GM18499 (cell line): ENCODE data around the gene TMEM200B.
"Not testable (repeated sequence)": the region's sequence is repeated elsewhere in the genome, so short reads cannot be mapped to it uniquely, and the experiment has no call there.

ENCODE experiments used
- ATAC-seq: cut with Tn5 transposase; IDR thresholded peaks from one replicate; pipeline ENCODE4 v1.9.1; 2021; ENCODE audit warnings: moderate number of reproducible peaks; ENCODE audit not compliant: insufficient read depth, unreplicated experiment

The TMEM200B gene

DNA sequence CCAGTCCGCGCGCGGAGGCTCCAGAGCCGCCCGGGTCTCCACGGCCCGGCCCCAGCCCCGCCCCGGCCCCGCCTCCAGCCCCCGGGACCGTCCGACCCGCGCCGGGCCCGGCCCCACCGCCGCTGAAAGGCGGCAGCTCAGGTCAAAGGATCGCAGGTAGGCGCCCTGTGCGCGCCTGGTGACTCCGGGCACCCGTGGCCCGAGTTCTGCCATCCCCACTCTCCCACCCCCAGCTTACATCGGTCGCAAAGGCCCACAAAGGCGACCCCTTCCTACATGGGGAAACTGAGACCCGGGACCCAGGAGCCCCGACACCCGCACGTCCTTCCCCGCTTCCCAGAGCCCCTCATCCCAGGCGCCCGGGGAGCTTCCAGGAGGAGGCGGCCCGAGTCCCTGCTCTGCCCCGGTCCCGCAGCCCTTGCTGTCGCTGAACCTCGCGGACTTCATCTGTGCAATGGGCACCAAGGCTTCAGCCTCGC, at the start of gene TMEM200B:
Gene TMEM200B (minus strand): TSS at position 17 of the 479 bp plus-strand sequence. CDS start 2,075 bp downstream, outside the sequence.
- no peak for ATAC-seq

DNA sequence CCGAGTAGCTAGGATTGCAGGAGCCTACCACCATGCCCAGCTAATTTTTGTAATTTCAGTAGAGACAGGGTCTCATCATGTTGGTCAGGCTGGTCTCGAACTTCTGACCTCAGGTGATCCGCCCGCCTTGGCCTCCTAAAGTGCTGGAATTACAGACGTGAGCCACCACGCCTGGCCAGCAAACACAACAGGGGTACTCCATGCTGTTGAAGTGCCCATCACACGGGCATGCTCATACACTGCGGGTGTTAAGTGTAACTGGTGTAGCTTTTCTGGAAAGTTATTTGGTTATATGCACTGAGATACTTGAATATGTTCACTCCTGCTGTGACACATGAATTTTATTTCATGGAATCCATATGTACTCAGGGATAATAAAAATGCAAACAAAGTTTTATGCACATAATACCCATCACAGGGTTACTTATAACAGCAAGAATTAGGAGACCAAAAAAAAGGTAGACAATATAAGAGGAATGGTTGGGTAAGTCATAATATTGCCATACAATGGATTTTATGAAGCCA, 48.8 kb upstream of the TMEM200B start:
- ATAC-seq: no peak

DNA sequence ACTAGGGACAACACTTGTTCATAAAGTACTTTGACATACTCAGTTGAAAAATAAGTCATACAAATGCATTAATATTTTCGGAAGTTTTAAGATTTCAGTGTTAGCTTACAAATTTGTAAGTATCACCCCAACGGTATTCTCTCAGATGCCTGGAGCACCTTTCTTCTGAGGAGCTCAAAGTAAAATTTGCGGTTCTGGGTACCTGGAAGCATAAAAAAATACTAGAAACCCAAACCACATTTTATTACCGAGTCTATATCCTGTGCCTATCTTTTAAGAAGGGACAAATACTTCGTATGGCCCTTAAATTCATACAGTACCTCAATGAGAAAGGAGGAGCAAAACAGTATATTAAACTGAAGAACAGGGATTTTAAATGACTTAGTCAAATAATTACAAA, 47.8 kb upstream of the TMEM200B start:
- ATAC-seq: no peak

DNA sequence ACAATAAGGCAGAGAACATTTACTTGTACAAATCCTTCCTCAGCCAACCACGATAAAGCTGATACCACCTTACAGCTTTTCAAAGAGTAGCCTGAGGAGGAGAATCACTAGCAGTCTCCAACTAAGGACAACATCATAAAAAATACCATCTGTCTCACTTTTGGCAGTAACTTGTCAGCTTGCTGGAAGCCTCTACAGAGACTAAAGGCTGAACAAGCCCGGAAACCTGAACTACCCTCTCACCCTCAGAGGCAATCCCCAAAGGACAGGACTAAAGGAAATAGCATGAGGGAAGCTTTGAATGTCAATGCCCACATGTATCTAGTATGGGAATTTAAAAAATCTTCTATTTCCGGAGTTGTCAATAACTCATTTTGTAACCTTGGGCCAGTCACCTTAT, 47.4 kb upstream of the TMEM200B start:
- no peak for ATAC-seq

DNA sequence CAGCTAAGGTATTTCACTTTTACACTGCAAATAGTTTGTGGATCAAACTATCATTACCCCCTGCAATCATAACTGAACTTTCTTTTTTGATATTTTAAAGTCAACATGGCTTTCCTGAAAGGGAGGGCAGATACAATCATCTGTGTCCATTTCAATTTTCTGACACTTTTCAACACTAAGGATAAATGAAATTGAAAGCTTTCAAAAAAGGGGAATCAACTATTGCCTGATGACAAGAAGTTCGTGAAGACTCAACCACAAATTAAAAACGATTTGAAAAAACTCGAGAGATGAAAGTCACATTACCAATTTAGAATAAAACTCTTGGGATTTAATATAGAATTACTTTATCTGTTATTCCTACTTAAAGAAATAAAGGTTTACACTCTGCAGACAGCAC, 46.3 kb upstream of the TMEM200B start:
- ATAC-seq: no peak

DNA sequence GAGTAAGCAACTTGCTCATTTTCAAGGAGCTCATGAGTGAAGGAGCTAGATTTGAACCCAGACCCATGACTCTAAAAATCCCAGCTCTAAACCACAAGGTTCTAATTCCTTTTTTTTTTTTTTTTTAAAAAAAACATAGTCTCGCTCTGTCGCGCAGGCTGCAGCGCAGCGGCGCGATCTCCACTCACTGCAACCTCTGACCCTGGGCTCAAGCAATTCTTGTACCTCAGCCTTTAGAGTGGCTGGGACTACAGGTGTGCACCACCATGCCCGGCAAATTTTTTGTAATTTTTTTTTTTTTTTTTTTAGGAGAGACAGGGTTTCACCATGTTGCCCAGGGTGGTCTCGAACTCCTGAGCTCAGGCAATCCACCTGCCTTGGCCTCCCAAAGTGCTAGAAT, 44.2 kb upstream of the TMEM200B start:
- no peak for ATAC-seq

DNA sequence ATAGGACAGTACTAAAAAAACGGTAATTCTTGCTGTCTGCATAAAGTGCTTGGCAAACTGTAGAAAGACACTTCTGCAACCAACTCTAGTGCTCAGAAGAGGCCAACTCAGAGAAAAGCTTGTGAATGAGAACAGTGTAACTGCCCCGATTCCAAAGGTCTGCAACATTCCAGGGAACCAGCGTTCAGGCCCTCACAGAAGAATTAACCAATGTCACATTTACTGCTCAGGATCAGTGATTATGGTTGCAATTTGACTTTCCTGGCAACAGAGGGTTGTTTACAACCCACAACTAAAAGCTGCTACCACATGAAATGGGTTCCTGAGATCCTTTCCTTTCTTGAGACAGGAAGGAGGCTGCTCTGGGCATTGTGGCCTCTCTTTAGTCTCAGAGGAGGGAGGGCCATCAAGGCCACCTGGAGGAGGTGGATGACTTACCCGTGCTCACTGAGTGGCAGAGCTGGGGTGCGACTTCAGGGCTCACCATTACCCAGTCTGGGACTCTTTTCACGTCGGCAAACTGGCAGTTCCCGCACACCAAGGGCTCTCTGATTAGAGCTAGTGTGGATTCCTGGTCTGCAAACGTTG, 42.7 kb upstream of the TMEM200B start:
- no peak for ATAC-seq

DNA sequence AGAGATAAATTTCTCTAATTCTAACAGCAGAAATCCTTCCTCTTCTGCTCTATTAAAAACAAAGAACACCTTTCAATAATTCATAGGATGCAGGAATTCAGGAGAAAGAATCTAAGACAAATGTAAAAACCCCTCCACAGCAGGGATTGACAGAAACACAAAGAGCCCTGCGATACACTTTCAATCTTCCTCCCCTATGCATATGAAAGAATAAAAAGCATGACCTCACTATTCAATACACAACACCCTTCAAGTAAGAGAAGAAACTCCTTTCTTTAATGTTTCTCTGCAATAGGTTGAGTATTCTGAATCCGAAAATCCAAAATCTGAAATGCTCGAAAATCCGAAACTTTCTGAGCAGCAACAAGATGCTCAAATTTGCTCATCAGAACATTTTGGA, 40.9 kb upstream of the TMEM200B start:
- ATAC-seq: no peak

DNA sequence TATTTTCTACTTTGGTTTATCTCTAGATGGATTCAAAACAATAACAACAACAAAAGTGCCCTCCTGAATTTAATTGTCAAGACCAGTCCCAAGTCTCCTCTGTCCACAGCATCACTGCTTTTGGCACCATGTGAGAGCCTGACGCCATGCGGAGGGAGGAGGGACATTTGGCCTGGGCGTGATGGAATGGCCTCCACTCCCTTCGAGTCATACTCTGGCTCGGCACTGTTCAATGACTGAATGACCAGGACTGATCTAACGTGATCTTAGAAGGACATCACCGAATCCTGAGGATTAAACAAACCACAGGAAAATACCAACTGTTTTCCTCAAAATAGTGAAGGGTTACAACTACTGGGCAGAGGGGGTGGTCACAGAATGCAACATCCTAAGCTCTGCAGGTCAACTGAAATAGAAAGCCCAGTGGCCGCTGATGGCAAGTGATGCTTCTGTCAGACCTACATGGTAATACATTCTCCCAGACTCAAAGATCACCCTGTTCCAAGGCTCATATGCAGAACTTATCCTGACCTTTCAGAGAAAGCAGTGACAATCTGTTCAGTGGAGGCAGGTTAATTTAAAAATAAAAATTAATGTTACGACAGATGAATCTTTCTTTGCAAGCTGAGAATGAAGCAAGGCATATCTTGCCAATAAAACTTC, 38.9 kb upstream of the TMEM200B start:
- no peak for ATAC-seq

DNA sequence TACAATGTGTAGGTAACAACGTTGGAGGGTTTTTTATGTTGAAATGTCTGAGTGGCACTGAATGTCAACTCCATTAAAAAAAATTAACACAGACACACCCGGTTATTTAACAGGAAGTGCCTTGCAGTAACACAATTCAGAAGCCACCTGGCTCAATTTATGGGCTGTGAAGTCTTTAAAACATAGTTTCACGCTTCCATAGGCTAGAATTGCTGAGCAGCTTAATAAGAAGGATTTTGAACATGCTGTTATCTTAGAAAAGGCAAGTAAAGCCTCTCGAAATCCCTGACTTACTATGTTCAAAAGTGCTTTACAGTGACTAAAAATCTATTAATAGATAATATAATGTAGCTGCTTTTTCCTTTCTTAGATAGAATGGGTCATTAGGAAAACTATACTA, 38.3 kb upstream of the TMEM200B start:
- no peak for ATAC-seq

DNA sequence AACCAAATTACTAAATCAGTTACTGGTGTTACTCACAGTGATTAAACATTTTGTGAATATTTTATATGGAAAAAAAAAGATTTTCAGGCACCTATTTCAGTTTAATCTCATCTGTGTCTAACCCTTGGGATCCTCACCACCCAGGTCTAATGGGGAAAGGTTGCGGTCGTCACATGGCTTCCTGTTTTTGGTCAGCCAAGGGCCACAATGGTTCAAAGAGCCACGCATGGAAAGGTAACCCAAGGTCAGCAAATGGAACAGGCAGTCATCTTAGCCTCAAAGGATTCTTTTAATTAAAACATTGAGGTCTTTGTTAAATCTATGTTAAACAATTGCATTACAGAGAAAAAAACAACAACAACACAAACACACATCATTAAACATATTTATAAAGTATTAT, 36.1 kb upstream of the TMEM200B start:
- ATAC-seq: no peak

DNA sequence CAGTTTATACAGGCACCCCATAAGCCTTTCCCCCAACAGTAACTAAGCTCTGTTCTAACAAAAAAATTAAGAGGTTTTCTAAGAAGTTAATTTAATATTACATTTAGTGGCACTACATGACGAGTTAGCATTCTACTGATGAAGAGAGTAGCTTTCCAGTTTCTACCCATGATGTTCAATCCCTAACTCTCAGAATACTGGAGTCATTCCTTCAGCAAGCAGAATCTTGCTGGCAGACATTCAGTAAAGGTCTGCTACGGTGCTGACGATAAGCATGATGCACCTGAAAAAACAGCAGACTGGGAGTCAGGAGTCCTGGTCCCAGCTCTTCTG, 33.5 kb upstream of the TMEM200B start:
- ATAC-seq: no peak

DNA sequence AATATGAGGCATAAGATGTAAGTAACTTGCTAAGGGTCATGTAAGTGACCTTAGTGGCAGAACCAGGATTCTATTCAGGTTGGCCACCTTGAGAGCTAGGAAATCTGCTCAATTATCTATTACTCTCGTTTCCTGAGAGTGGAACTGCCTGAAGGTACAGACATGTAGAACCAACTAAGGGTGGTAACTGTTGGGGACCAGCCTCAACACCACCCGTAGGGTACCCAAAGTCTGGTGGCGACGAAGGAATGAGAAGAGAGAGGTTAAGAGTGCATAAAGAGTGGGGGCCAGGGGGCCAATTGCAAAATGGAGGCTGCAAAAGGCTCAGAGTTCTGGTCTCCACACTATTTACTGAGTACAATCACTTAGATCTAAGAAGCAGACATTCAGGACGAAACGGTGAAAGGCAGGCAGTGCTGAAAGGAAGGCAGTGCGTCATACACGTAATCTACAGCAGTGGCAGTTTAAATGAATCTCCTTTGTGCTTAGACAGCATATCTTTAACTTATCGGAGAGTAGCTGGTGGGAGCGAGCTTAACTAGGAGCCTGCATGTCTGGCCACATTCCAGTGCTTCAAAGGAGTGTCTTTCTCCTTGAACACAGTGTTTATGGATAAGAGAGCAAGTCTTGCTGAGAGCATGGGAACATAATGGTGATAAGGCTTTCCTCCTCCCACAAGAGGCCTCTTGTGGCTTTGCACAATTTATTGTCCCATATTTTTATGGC, 33.0 kb upstream of the TMEM200B start:
- ATAC-seq: no peak

DNA sequence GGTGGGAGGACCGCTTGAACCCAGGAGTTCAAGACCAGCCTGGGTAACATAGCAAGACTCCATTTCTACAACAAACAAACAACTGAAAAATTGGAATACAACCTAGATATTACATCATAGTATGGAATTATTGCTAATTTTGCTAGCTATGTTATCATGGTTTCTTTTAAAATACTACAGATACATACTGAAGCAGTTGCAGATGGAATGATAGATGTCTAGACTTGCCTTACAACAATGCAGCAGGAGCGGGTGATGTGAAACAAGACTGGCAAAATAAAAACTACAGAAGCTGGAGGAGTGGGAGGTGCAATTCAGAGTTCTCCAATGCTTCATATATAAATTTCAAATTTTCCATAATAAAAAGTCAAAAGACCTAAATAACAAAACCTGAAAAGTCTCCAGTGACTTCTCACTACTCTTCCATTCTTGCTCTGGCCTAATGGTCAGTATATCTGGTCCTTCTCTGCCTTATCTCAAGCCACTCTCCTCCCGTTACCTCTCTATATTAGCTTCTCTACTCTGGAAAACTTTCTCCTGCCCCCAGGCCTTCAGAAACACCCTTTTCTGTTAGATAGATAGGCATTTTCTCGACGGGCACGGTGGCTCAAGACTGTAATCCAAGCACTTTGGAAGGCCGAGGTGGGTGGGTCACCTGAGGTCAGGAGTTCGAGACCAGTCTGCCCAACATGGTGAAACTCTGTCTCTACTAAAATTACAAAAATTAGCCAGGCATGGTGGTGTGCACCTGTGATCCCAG, 28.5 kb upstream of the TMEM200B start:
- no peak for ATAC-seq

DNA sequence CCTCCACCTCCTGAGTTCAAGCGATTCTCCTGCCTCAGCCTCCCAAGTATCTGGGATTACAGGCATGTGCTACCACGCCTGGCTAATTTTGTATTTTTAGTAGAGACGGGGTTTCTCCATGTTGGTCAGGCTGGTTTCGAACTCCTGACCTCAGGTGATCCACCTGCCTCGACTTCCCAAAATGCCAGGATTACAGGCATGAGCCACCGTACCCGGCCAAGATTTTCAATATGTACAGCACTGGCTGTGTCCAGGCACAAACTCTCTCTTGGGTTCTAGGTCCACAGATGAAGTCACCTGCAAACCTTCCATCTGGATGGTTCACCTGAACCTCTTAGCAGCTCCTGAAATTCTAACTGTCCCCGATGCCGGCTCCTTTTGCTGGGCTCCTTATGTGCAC, 26.6 kb upstream of the TMEM200B start:
- not testable (repeated sequence) for ATAC-seq

DNA sequence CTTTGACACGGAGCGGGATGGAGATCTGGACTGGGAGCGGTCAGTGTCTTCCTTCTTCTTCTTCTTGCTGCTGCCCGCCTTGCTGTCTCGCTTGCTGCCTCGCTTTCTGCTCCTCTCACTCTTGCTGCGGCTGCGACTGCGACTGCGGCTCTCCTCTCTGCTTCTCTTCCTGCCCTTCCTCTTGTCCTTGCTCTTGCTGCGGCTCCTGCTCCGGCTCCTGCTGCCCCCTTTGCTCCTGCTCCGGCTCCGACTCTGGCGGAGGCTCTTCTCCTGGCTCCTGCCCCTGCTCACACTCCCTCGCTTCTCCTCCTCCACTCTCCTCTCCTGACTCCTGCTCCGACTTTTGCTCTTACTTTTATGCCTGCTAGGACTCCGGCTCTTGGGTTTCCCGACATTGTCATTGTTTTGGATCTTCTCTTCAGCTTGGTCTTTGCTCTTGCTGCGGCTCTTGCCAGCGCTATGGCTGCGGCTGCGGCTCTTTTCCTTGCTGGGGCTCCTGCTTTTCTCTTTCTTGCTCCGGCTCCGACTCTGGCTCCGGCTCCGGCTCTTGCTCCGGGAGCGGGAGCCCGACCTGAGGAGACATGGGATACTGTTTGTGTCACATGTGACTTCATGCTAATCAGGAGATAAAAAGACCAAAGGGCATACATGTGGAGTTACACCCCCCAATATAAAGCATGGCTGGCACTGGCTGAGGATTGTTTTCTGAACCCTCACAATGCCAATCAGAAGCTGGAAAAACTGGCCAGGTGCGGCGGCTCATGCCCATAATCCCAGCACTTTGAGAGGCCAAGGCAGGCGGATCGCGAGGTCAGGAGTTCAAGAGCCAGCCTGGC, 25.2 kb upstream of the TMEM200B start:
- ATAC-seq: no peak

DNA sequence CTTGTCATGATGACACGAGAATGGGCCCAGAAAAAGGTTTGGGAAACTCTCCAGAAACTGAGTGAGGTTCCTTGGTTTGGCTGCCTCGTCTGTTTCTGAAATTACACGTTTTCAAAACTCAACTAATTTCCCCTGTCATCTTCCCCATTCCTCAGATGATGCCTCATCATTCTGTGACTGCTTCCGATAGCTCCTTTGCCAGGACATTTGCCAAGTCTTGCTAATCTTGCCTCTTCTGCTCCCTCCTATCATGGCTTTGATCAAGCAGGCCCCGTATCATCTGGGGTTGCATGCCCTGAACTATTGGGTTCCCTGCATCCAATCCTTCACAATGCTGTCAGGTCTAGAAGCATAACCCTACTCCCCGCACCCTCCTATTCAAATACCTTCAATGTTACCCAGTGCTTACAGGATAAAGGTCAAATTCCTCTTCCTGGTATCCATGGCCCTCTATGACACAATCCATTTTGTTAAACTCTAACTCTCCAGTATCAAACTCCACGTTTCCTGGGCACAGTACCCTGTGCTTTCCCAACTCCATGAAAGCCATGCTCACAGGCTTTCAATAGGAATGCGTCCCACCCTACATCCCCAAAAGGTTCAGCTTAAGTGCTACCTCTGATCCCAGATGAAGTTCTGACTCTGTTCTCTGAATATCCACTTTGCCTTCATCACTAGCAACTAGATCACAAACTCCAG, 22.2 kb upstream of the TMEM200B start:
- ATAC-seq: no peak

DNA sequence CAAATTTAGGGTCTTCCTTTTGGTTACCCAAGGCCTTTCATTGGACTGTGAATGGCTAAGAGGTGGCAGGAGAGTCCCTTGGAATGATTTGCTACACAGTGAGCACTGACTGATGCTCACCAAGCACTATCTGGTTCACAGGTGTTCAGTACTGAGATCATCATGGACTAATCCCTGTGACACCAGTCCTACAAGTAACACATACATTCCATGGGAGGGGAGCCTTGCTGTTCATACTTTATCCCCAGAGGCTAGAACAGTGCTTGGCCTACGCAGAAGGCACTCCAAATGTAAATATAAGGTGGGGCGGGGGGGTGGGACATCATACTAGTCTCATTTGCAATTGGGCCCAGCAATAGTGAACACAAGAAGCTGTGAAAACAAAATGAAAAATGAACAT, 20.5 kb upstream of the TMEM200B start:
- ATAC-seq: no peak

DNA sequence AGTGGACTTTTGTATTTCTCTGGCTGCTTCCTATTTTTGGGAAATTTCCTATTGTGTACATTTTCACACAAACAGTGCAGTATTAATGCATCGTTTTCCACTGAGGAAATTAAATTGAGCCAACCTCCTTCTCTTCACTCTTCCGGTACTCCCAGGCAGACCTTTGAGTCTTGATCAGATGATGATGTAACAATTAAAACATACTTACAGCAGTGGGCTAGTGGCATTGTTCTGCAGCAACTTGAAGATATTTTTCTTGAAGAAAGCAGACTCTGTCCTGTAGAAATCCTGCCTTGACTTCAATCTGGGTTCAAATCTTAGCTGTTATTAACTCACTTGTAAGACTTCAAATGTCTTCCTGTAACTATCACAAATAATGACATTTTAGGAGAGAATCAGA, 19.0 kb upstream of the TMEM200B start:
- no peak for ATAC-seq
